RWPE1 (cell line): ENCODE measurements around the gene C17orf113.

Source experiments
- CTCF ChIA-PET: fragments of 350-600 bp; sonication (Branson Sonifier 250); formaldehyde crosslinking; extraction: SDS; loops from one replicate; lab custom pipeline; 2021; lab: Yijun Ruan, JAX
- POLR2A ChIA-PET: fragments of 400-600 bp; formaldehyde crosslinking; extraction: SDS; loops from one replicate; lab custom pipeline; 2020; ENCODE audit warnings: antibody characterized with exemption; ENCODE audit not compliant: low non-redundant PET; lab: Yijun Ruan, JAX
- DNase-seq: peaks from one replicate; pipeline ENCODE4 v3.0.0; 2012; ENCODE audit warnings: low spot score
- H3K27ac ChIP-seq: fragments of 450-650 bp; 2 replicates; pipeline ENCODE4 v1.5.1; 2017
- TF ChIP-seq, protein P1 (sequence below): fragments of 450-650 bp; conservative IDR thresholded peaks from 2 replicates; pipeline ENCODE4 v1.5.1; 2017; ENCODE audit warnings: low read depth, mild to moderate bottlenecking

C17orf113 gene

DNA sequence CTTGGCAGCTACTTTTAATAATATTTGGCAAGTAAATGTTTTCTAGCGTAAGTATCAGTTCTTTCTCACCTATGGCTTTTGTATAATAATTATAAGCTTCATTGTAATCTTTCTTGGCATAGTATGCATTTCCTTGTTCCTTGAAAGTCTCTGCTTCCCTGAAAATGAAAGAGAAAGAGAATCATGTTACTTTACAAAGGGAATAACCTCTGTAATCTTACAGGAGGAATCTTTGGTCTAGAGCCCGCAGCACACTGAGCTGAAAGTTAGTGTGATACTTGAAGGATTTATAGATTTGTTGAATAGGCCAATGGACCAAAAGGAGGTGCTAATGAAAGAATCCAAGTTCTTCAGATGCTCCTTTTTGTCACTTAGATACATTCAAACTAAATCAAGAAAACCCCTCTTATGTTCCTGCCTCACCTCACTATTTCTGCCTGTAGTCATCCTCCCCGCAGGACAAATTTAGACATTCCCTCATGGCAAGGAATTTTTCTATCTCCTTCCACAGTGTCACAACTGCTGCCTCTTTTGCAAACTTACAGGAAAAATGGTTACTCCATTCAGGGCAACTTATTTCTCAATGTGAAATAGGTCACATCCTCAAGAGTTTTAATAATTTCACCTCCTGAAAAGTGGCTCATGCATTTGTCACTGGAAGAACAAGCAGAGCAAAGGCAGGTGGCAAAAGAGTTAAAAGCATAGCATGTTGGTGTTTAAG lies 49.8 kb downstream of the C17orf113 start:
- POLR2A ChIA-PET, result no interaction called here
- DNase-seq, result no peak
- TF ChIP-seq, protein P1, sequence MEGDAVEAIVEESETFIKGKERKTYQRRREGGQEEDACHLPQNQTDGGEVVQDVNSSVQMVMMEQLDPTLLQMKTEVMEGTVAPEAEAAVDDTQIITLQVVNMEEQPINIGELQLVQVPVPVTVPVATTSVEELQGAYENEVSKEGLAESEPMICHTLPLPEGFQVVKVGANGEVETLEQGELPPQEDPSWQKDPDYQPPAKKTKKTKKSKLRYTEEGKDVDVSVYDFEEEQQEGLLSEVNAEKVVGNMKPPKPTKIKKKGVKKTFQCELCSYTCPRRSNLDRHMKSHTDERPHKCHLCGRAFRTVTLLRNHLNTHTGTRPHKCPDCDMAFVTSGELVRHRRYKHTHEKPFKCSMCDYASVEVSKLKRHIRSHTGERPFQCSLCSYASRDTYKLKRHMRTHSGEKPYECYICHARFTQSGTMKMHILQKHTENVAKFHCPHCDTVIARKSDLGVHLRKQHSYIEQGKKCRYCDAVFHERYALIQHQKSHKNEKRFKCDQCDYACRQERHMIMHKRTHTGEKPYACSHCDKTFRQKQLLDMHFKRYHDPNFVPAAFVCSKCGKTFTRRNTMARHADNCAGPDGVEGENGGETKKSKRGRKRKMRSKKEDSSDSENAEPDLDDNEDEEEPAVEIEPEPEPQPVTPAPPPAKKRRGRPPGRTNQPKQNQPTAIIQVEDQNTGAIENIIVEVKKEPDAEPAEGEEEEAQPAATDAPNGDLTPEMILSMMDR, result no peak
- H3K27ac ChIP-seq, result no peak overlapping the region
- CTCF ChIA-PET, result interaction anchor here (0.7 kb wide), 1 partner anchor 27 kb away, joined by 3 read pairs; no protein-coding TSS in a partner anchor

DNA sequence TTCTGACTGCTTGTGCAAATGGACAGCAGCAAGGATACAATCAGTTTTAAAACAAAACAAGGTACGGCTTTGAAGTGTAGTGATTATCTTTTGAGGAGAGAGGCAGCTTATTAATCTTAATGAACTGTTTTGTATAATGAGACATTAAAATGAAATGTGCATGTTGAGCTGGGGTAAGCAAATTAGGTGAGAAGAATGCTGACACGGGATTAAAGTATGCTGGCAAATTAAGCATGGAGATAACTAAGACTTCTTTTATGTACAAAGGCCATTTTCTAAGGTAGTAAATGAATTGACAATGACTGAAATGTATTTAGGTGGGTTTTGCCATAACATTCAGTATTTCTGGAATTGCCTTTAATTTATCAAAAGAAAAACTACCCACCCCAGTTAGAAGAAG lies 51.9 kb downstream of the C17orf113 start:
- ChIA-PET CTCF (no interaction called here), POLR2A (no interaction called here)
- H3K27ac ChIP-seq, result no peak overlapping the region
- DNase-seq, result no peak
- TF ChIP-seq, protein P1, result no peak

- DNase-seq, result no peak
- CTCF ChIA-PET, result interaction anchor here (1.1 kb wide), 1 partner anchor 8 kb away, joined by 3 read pairs; no protein-coding TSS in a partner anchor
- POLR2A ChIA-PET, result no interaction called here
- no peak overlapping the region for H3K27ac ChIP-seq
- TF ChIP-seq, protein P1, result no peak
Measured at GRCh38 chr17:41996855-41997164, 53.6 kb downstream of the C17orf113 start.

- POLR2A ChIA-PET, result no interaction called here
- CTCF ChIA-PET, result interaction anchor here (0.6 kb wide), 1 partner anchor 586 kb away, joined by 3 read pairs; no protein-coding TSS in a partner anchor
- H3K27ac ChIP-seq, result no peak overlapping the region
- no peak for DNase-seq
- TF ChIP-seq, protein P1, result no peak
Measured at GRCh38 chr17:41992576-41992975, 57.8 kb downstream of the C17orf113 start.

DNA sequence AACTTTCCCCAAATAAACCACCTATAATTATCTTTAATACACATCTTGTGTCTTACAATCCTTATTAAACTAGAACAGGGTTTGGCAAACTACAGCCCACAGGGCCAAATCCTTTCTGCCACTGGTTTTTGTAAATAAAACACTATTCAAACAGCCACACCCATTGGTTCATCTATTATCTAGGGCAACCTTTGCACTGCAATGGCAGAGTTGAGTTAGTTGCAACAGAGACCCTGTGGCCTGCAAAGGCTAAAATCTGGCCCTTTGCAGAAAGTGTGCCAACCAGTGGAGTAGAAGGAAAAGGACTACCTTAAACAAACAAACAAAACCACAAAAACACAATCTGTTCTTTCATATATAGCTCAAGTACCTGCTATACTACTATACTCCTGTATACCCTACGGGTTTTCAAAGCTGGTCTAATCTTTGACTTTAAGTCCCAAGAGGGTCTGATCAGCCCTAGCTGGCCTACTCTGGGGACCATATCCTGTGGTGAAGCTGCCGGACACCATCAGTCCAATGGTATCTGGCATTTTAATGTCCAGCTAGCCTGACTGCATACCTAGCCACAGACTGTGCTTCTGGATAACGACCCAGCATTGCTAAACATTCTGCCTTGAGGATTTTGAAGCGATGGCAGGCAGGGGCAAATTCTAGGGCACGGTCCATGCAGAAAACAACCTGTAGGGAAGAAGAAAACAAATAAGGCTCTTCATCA lies 60.5 kb downstream of the C17orf113 start:
- H3K27ac ChIP-seq, result no peak overlapping the region
- ChIA-PET CTCF (interaction anchor here (1.4 kb wide), 1 partner anchor 36 kb away, joined by 3 read pairs; no protein-coding TSS in a partner anchor), POLR2A (no interaction called here)
- TF ChIP-seq, protein P1, result no peak
- DNase-seq, result no peak

GRCh38 chr17:41988418-41988817 lies 62.0 kb downstream of the C17orf113 start:
- DNase-seq, result no peak
- ChIA-PET CTCF (interaction anchor here (0.6 to 1.4 kb wide), 2 partner anchors 8 to 37 kb away, joined by 3 read pairs; no protein-coding TSS in a partner anchor), POLR2A (no interaction called here)
- TF ChIP-seq, protein P1, result no peak
- H3K27ac ChIP-seq, result no peak overlapping the region
